ENCODE data around the gene KIF3B.
"Not testable (repeated sequence)": the region's sequence is repeated elsewhere in the genome, so short reads cannot be mapped to it uniquely, and the experiment has no call there.

Gene KIF3B

DNA sequence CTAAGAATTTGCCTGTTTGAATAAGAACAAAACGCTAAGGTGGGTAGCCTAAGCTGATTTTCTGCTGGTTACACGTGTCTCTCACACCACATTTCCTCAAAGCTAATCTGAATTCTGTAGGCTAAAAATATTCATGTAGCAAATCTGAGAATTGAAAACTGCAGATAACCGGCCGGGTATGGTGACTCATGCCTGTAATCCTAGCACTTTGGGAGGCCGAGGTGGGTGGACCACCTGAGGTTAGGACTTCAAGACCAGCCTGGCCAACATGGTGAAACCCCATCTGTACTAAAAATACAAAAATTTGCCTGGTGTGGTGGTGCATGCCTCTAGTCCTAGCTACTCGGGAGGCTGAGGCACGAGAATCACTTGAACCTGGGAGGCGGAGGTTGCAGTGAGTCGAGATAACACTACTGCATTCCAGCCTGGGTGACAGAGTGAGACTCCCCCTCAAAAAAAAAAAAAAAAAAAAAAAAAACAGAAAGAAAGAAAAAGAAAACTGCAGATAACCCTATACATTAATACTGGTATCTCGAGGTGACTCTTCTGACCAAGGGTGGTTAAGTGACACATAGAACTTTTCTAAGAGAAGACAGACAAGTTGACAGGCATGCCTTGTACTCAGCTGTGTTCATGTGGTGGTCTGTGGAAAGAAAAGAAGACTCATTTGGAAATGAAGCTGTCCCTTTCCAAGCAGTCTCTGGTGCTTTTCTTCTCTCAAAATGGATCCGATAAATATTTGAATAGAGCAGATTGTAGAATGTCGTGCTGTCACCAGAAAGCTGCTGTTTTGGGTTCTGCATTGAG, 55.9 kb downstream of the KIF3B start:
- DNase-seq: no peak

DNA sequence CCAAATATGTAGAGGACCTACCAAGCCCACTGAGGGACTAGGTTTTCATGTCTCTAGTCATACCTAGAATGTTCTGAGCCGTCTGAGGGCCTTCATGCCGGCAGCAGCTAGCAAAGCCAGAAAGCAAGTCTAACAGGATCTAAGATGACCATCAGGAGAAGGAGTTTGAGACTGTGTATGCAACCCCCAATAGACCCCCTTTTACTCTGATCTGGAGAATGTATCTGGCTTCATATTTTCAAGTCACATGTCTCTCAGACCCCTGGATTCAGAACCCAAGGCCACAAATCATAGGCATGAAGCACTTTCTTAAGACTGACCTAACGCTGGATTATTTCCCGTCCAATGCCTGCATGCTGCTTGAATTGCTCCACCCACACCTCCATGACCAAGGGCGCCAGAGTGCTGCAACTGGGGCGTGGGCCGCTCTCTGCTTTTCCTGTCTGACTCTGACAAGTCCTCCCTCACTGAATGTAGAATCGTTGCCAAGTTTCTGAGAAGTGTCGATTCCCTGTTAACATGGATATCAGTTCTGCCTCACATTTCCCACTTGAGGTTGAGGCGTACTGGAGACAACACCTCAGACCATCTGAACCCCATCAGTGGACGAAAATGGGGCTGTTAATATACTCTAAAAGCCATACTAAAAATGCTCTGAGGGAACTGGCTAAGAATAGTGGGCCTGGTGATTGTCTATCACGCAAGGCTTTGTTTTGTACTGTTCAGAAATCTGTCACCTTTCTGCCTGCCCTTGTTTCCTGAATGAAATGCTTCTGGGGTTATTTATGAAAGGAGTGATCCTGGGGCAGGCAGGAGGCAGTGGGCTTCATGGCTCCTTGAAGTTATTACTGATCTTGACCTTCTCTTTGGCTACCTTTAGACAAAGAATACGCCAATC, 56.8 kb downstream of the KIF3B start:
- DNase-seq: no peak

DNA sequence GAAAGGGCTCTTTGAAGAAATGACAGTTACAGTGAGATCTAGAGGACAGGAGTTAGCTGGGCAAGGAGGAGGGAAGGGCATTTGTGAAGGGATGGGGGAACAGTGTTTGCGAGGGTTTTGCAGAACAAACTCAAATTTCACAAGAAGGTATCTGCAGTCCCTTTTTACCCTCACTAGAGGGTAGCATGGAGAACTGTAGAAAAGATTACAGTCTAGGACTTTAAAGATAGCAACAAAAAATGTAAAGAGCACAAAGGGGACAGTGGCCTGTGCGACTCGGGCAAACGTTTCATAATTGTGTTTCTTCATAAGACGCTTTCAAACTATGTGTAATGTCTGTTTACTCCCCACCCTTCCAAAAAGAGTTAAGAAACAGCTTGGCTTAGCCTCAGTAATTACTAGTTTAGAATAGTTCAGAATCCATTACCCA, 59.5 kb downstream of the KIF3B start:
- DNase-seq: peak; percentile 11

DNA sequence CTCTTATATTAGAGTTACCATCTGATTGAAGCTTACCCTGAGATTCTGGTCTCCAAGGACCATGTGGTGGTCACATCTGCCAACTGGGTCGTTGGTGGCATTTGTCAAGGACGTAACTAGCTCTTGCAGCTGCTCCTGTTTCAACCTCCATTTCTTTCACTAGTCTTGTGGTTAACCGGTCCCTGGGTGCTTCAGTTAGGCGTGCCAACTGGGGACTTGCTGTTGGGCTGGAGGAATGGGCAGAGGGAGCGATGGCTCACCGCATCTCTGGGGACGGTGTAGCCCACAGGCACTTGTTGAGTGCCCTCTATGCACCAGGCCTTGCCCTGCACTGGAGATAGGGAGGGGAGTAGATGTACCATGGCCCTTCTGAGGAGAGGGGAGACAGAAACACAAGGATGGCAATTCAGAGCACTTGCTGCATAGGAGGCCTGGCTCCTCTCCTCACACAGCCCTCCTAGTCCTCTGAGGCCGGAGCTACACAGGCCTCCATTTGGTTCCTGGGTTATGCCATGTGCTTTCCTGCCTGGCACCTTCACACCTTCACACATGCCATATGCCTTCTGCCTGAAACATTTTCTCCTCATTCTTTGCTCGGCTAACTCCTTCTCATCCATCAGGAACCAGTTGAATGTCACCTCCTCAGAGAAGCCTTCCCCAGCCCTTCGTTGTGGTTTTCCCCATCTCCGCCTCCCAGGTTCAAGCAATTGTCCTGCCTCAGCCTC, 60.6 kb downstream of the KIF3B start:
- no peak for DNase-seq

DNA sequence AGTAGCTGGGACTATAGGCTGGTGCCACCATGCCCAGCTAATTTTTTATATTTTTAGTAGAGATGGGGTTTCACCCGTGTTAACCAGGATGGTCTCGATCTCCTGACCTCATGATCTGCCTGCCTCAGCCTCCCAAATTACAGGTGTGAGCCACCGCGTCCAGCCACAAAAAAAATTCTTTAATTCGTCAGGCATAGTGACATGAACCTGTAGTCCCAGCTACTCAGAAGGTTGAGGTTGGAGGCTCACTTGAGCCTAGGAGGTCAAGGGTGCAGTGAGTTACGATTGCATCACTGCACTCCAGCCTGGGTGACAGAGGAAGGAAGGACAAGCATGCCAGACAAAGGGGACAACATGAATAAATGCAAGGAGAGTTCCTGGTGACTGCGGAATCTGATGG, 61.2 kb downstream of the KIF3B start:
- DNase-seq: no peak

DNA sequence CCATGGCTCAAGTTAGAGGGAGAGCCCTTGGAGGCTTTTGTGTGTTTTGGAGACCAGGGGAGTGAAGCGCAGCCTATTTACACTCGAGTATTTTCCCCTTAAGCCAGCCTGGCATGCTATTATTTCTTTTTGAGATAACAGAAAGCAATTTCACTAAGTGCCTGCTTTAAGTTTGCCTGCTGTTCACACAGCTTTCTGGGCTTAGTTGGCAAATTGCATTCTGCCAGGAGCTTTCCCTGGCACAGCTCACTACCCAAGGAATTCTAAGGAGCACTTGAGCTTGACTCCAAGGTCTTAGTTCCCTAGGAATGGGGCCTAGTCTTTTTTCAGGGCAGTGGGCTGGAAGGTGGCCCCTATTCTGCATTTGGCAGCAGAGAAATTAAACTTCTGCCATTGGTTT, 61.7 kb downstream of the KIF3B start:
- no peak for DNase-seq

DNA sequence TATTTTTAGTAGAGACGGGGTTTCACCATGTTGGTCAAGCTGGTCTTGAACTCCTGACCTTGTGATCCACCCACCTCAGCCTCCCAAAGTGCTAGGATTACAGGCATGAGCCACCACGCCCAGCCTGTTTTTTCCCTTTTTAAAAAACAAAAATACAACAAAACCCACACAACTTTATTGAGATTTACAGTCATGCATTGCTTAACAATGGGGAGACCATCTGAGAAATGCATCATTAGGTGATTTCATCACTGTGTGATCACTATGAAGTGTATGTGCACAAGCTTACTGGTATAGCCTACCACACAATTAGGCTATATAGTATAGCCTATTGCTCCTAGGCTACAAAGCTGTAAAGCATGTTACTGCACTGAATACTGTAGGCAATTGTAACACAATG, 63.6 kb downstream of the KIF3B start:
- not testable (repeated sequence) for DNase-seq

DNA sequence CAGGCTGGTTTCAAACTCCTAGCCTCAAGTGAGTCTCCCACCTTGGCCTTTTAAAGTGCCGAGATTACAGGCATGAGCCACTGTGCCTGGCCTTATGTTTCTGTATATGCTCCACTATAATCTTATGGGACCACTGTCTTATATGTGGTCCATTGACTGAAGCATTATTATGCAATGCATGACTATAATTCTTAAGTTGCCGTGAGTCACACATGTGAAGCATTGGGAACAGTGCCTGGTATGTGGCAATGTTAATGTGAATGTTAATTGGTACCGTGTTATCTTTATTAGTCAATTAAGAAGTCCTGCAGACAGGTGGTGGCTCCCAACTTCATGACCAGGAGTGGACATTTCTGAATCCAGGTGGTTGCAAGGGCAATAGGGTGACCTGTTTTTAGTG, 66.0 kb downstream of the KIF3B start:
- no peak for DNase-seq

DNA sequence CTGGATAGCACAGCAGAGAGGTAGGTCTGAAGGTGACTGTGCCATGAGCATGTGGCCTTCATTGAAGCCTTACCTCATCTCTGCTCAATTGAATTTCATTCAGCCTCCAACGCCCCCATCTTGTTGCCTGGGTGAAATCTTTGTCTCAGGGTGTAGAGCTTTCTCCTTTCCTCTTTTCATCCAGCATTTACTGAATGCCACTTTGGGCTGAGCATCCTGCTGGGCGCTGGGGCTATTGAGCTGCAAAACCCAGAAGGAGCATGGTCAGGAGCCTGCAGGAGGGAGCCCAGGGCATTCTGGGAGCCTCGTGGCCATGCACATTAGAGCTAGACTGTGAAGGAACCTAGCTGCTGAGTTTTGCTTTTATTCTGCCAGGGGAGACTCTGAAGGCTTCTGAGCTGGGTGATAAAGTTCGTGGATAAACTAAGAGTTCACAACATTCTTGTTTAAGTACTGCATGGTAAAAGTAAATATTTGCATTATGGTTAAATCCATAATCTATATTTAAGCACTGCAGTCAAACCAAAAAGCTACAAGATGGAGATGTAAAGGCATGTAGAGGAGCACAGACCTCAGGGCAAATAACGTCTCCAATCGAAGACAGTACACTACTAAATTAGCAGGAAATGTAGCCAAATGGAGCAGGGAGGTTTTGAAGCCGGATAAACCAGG, 67.5 kb downstream of the KIF3B start:
- DNase-seq: no peak

DNA sequence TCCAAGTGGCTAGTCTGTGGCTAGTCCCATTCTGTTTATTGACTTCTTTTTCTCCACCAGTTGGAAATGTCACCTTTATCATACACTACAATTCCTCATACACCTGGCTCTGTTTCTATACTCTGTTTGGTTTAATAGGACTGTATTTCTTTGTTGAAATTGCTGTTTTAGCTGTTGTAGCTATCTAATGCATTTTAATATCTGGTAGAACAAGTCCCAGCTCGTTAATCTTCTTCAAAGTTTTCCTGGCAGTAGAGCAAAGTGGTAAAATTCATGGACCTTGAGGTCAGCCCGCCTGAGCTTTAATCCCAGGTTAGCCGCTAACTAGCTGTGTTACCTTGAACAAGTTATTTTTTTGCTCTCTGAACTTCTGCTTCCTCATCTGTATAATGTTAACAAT, 70.8 kb downstream of the KIF3B start:
- no peak for DNase-seq

DNA sequence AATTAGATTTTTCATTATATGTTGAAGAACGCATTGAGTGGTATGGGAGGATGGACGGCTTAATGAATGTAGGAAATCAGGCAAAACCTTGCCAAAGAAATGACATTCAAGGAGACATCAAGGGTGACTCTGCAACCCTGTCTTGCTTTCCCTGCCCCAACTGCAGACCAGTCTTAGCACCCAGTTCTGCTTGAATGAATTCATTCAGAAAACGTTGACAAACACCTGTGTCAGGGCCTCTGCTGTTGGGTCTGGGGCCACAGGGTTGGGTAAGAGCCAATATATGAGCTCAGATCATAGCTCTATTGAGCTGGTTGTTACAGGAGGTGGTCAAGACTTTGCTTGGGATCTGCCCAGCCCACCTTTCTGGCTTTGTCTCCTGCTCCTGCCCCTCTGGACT, 73.0 kb downstream of the KIF3B start:
- DNase-seq: no peak

DNA sequence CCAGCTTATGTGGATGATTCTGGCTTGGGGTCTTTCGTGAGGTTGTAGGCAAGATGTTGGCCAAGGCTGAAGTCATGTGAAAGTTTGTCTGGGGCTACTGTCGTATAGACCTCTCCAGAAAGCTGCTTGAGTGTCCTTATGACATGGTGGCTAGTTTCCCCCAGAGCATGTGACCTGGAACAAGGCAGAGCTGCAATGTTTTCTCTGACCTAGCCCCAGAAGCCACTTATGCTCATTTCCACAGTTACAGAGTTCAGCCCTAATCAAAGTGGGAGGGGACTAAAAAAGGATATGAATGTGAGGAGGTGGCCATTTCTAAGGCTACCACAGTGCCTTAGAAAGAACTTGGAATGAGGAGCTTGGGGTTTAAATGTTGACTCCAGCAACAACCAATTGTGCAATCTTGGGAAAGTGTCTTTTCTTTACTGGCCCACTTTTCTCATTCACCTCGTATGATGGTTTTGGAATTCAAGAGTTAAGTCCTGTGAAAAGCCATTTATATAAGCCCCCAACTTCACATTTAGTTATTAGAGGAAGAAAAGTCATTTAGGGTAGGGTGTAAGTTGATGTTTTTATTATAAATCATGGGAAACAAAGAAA, 74.8 kb downstream of the KIF3B start:
- no peak for DNase-seq

DNA sequence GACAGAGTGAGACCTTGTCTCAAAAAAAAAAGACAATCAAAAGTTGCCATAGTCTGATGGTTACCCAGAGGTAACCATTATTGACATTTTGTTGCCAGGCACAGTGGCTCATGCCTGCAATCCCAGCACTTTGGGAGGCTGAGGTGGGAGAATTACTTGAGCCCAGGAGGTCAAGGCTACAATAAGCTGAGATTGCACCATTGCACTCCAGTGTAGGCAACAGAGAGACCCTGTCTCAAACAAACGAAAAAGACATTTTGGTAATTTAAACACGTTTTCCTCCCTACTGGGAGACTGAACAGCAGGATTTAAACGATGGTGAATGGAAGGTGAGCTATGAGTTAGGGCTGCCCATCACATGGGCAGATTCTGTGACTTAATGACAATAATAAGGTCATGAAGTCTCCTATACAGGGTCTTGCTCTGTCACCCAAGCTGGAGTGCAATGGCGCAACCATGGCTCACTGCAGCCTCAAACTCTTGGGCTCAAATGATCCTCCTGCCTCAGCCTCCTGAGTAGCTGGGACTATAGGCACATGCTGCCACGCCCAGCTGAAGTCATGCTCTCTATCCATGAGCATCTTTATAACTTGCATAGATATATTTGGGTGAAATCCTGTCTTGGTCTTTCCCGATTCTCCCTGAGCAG, 76.5 kb downstream of the KIF3B start:
- DNase-seq: no peak

DNA sequence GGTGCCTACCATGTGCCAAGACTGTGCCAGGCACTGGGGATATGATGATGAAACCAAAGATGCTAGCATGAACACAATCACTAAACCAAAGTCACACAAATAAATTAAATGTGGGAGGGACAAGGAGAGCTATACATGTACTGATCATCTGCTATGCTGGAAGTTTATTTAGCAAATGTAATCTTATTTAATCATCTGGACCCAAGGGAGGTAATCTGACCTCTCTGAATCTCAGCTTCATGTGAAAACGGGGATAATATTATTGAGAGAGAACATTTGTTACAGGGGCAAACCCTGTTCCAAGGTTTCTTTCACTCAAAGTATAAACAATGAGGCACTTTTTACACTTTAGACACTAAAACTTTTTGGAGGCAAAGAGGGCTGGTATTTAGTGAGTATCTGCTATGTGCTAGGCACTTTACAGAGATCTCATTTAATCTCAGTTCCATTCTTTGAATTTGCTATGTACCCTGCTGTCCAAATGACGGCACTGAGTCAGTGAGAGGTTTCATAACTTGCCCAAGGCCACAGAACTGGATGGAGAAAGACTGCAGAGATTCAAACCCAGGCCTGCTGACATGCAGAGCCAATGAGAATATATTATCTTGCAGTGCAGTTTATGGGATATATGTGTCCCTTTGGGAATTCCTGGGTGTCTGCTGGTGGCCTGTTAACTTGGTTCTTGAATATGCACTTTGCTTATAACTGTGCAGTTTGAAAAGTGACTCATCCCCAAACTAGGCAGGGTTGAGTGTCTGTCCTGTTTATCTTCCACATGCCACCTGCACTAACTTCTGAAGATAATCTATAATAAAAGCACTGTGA, 77.4 kb downstream of the KIF3B start:
- DNase-seq: no peak

DNA sequence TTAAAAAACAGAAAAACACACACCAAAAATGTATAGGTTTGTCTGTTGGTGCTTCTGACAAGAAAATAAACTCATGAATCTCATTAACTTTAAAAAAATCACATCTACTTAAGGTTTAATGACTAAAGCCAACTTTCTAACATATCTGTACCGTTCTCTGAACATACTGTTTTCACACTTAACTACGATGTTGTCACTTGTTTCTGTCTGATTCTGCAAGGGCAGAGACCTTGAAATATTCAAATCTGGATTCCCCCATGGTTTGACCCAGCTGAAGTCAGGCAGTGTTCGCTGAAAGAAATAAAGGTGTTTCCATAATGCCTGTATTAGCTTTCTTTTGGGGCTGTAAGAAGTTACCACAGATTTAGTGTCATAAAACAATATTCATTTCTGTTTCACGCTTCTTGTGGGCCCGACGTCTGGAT, 78.0 kb downstream of the KIF3B start:
- no peak for DNase-seq

DNA sequence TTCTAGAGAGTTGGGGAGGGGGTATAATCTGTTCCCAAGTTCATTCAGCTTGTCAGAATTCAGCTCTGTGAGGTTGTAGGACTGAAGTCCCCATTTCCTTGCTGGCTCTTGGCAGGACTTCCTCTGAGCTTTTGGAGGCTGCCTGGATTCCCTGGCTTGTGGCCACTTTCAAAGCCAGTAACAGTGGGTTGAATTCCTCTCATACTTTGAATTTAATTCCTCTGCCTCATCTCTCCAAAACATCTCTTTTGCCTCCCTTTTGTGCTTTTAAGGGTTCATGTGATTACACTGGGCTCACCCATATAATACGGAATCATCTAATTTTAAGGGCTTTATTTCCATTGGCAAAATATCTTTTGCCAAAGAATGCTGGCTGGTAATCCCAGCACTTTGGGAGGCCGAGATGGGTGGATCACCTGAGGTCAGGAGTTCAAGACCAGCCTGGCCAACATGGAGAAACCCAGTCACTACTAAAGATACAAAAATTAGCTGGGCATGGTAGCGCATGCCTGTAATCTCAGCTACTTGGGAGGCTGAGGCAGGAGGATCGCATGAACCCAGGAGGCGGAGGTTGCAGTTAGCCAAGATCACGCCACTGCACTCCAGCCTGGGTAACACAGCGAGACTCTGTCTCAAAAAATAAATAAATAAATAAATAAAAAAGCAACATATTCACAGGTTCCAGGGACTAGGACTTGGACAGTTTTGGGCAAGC, 78.6 kb downstream of the KIF3B start:
- not testable (repeated sequence) for DNase-seq

DNA sequence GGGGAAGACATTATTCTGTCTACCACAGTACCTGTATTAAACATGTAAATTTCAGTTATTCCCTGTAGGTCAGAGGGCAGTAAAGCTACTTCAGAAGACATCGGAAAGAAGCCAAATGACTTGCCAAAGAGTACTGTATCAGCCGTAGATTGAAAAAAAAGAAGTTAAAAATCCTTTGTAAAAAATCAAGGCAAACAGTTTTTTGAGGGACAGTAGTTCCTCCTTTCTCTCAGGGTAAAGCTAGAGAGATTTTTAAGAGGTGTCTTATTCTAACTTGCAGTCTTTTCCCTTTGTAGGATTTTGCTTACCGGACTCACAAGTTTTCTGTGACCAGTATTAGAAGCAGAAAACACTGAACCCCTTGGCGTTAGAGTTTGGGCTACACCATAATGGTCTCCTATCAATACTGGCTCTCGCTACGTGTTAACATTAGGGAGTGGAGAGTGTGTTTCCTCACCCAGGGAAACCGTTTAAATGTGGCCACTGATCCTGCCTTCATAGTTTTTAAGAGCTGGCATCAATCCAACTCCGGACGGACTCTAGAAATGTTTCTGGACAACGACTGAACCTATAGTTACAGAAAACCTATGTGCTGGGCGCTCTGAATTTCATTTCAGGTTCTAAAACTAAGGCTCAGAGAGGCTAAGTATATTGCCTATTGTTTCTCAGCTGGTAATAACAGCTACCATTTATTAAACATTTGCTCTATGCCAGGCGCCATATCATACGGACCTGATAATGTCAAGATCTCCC, 79.3 kb downstream of the KIF3B start:
- DNase-seq: no peak

DNA sequence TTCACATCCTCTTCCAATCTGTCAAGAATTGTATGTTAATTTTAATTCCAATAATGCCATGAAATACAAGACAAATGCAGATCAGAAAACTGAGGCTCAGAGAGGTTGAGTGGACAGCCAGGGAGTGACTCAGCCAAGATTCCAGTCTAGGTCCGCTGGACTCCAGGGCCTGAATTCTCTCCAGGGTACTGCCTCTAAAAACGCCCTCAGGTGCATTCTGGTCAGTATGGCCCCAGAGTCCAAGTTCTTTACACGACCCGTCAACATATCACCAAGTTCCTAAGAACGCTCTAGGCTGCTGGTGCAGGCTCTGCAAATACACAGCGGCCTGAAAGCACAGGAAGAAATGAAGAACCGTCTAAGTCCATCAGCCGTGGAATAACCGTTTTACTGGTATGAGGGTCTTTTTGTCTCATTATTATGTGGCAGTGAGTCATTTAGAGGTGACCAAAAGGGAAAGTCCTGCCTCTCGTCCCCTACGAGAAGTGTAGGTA, 80.0 kb downstream of the KIF3B start:
- no peak for DNase-seq
